ENCODE measurements around the gene CD52. TPM values are rescaled to one million over a fixed set of nuclear protein-coding genes. Genes with fewer than 3 reads are reported as not detected.

Gene CD52
- total RNA-seq, 1 experiment from 2014 or later: 2.8 TPM

DNA sequence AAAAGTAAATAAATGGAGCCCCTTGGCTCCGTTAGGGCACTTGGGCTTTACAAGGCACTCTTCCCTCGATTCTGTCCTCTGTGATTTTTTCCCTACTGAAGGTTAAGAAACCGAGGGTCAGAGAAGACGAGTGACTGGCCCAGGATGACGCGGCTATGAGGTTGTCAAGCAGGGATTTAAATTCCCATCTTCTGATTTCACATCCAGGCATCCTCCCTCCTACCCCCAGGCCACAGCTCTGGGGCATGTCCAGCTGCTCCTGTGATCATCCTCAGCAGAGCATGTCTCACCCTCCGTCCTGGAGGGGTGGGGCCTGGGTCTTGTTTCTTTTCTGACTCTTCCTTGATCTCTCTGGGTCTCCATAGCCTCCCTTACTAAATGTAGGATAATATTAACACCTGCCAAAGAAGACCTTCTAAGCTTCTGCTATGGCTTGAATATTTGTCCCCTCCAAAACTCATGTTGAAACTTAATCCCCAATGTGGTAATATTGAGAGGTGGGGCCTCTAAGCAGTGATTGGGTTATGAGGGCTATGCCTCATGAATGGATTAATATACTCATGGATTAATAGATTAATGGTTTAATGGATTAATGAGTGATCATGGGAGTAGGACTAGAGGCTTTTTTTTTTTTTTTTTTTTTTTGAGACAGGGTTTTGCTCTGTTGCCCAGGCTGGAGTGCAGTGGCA lies 31.6 kb downstream of the CD52 start:
- no peaks in the 10 kb centered on the region for H3K27me3 Mint-ChIP-seq (ENCODE audit: low read depth)
- no peaks in the 10 kb centered on the region for H3K36me3 Mint-ChIP-seq
- no peak for TF ChIP-seq MXD4 (CRISPR knock-in tag; IDR thresholded peaks at IDR 0.05; ENCODE audit: borderline replicate concordance)
- TF ChIP-seq, protein P1, sequence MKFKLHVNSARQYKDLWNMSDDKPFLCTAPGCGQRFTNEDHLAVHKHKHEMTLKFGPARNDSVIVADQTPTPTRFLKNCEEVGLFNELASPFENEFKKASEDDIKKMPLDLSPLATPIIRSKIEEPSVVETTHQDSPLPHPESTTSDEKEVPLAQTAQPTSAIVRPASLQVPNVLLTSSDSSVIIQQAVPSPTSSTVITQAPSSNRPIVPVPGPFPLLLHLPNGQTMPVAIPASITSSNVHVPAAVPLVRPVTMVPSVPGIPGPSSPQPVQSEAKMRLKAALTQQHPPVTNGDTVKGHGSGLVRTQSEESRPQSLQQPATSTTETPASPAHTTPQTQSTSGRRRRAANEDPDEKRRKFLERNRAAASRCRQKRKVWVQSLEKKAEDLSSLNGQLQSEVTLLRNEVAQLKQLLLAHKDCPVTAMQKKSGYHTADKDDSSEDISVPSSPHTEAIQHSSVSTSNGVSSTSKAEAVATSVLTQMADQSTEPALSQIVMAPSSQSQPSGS (CRISPR knock-in tag; IDR thresholded peaks at IDR 0.05; ENCODE audit: borderline replicate concordance, low read depth): no peak
- TF ChIP-seq NFATC4 (CRISPR knock-in tag; IDR thresholded peaks at IDR 0.05): no peak
- TF ChIP-seq, protein P2, sequence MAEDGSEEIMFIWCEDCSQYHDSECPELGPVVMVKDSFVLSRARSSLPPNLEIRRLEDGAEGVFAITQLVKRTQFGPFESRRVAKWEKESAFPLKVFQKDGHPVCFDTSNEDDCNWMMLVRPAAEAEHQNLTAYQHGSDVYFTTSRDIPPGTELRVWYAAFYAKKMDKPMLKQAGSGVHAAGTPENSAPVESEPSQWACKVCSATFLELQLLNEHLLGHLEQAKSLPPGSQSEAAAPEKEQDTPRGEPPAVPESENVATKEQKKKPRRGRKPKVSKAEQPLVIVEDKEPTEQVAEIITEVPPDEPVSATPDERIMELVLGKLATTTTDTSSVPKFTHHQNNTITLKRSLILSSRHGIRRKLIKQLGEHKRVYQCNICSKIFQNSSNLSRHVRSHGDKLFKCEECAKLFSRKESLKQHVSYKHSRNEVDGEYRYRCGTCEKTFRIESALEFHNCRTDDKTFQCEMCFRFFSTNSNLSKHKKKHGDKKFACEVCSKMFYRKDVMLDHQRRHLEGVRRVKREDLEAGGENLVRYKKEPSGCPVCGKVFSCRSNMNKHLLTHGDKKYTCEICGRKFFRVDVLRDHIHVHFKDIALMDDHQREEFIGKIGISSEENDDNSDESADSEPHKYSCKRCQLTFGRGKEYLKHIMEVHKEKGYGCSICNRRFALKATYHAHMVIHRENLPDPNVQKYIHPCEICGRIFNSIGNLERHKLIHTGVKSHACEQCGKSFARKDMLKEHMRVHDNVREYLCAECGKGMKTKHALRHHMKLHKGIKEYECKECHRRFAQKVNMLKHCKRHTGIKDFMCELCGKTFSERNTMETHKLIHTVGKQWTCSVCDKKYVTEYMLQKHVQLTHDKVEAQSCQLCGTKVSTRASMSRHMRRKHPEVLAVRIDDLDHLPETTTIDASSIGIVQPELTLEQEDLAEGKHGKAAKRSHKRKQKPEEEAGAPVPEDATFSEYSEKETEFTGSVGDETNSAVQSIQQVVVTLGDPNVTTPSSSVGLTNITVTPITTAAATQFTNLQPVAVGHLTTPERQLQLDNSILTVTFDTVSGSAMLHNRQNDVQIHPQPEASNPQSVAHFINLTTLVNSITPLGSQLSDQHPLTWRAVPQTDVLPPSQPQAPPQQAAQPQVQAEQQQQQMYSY (CRISPR knock-in tag; IDR thresholded peaks at IDR 0.05): no peak
- TF ChIP-seq CBFB (CRISPR knock-in tag; IDR thresholded peaks at IDR 0.05; ENCODE audit: low read depth): no peak
- no peak for TF ChIP-seq ZNF263 (CRISPR knock-in tag; IDR thresholded peaks at IDR 0.05; ENCODE audit: low read depth)
- TF ChIP-seq JAZF1 (CRISPR knock-in tag; IDR thresholded peaks at IDR 0.05): no peak
- TF ChIP-seq RORB (CRISPR knock-in tag; IDR thresholded peaks at IDR 0.05): no peak
- no peak overlapping the region for H3K4me3 Mint-ChIP-seq
- DNase-seq (ENCODE audit: low spot score) (no peak), ATAC-seq (no peak)
- H3K4me1 Mint-ChIP-seq: peaks cover 32% of the 10 kb centered on the region
- POLR2A ChIA-PET: no interaction called here
- no peaks in the 10 kb centered on the region for H3K9me3 Mint-ChIP-seq
- CTCF ChIA-PET: interaction anchor here (1.3 to 2.9 kb wide), 4 partner anchors 10 to 63 kb away, joined by 5 to 11 read pairs (median 7); no protein-coding TSS in a partner anchor
- H3K27ac Mint-ChIP-seq: 0 out of 2 replicates have a peak overlapping the region, but pooled peaks have one; percentile 26

DNA sequence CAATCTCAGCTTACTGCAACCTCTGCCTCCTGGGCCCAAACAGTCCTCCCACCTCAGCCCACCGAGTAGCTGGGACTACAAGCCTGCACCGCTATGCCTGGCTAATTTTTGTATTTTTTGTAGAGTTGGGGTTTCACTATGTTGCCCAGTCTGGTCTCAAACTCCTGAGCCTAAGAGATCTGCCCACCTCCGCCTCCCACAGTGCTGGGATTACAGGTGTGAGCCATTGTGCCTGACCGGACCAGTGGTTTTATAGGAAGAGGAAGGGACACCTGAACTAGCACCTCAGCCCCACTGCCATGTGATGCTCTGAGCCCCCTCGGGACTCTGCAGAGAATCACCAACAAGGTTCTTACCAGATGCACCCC lies 32.1 kb downstream of the CD52 start:
- Mint-ChIP-seq H3K27ac (no peak overlapping the region), H3K36me3 (no peaks in the 10 kb centered on the region), H3K4me1 (peaks cover 32% of the 10 kb centered on the region), H3K9me3 (no peaks in the 10 kb centered on the region), H3K27me3 (ENCODE audit: low read depth) (no peaks in the 10 kb centered on the region), H3K4me3 (no peak overlapping the region)
- DNase-seq (ENCODE audit: low spot score): no peak
- TF ChIP-seq ZNF219 (CRISPR knock-in tag; IDR thresholded peaks at IDR 0.05; ENCODE audit: borderline replicate concordance): no peak
- no peak for TF ChIP-seq TEAD1 (CRISPR knock-in tag; IDR thresholded peaks at IDR 0.05)
- no peak for TF ChIP-seq SMAD4 (CRISPR knock-in tag; IDR thresholded peaks at IDR 0.05)
- peak; percentile 84 for TF ChIP-seq ZNF121 (CRISPR knock-in tag; IDR thresholded peaks at IDR 0.05)
- TF ChIP-seq, protein P3, sequence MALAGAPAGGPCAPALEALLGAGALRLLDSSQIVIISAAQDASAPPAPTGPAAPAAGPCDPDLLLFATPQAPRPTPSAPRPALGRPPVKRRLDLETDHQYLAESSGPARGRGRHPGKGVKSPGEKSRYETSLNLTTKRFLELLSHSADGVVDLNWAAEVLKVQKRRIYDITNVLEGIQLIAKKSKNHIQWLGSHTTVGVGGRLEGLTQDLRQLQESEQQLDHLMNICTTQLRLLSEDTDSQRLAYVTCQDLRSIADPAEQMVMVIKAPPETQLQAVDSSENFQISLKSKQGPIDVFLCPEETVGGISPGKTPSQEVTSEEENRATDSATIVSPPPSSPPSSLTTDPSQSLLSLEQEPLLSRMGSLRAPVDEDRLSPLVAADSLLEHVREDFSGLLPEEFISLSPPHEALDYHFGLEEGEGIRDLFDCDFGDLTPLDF (CRISPR knock-in tag; IDR thresholded peaks at IDR 0.05): no peak
- TF ChIP-seq, protein P4, sequence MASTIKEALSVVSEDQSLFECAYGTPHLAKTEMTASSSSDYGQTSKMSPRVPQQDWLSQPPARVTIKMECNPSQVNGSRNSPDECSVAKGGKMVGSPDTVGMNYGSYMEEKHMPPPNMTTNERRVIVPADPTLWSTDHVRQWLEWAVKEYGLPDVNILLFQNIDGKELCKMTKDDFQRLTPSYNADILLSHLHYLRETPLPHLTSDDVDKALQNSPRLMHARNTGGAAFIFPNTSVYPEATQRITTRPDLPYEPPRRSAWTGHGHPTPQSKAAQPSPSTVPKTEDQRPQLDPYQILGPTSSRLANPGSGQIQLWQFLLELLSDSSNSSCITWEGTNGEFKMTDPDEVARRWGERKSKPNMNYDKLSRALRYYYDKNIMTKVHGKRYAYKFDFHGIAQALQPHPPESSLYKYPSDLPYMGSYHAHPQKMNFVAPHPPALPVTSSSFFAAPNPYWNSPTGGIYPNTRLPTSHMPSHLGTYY (CRISPR knock-in tag; IDR thresholded peaks at IDR 0.05): no peak
- TF ChIP-seq, protein P5, sequence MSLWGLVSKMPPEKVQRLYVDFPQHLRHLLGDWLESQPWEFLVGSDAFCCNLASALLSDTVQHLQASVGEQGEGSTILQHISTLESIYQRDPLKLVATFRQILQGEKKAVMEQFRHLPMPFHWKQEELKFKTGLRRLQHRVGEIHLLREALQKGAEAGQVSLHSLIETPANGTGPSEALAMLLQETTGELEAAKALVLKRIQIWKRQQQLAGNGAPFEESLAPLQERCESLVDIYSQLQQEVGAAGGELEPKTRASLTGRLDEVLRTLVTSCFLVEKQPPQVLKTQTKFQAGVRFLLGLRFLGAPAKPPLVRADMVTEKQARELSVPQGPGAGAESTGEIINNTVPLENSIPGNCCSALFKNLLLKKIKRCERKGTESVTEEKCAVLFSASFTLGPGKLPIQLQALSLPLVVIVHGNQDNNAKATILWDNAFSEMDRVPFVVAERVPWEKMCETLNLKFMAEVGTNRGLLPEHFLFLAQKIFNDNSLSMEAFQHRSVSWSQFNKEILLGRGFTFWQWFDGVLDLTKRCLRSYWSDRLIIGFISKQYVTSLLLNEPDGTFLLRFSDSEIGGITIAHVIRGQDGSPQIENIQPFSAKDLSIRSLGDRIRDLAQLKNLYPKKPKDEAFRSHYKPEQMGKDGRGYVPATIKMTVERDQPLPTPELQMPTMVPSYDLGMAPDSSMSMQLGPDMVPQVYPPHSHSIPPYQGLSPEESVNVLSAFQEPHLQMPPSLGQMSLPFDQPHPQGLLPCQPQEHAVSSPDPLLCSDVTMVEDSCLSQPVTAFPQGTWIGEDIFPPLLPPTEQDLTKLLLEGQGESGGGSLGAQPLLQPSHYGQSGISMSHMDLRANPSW (CRISPR knock-in tag; conservative IDR thresholded peaks at IDR 0.05; ENCODE audit: low read depth): no peak
- ChIA-PET CTCF (interaction anchor here (1.2 to 2.9 kb wide), 8 partner anchors 9 to 67 kb away, joined by 4 to 11 read pairs (median 5); no protein-coding TSS in a partner anchor), POLR2A (interaction anchor here (1.5 kb wide), 1 partner anchor 65 kb away, joined by 4 read pairs; no protein-coding TSS in a partner anchor)
- ATAC-seq: no peak

Data from WTC11 (cell line).